CD4-positive, alpha-beta T cell (primary cell): ENCODE measurements around the gene RAB15. TPM values are rescaled to one million over a fixed set of nuclear protein-coding genes. Genes with fewer than 3 reads are reported as not detected.

Experiments
- ATAC-seq: fragments of 200-7000 bp; cut with Tn5 transposase; one replicate; pipeline ENCODE4 v1.10.0; 2022; ENCODE audit warnings: mild to moderate bottlenecking; ENCODE audit not compliant: poor library complexity
- CTCF ChIA-PET: fragments of 350-600 bp; sonication (Branson Sonifier 250); formaldehyde crosslinking; loops from one replicate; lab custom pipeline; 2021; ENCODE audit warnings: antibody characterized with exemption, inconsistent platforms; lab: Charles Lee
- POLR2A ChIA-PET: fragments of 350-600 bp; sonication (Branson Sonifier 250); formaldehyde crosslinking; loops from one replicate; lab custom pipeline; 2021; ENCODE audit warnings: antibody characterized with exemption, inconsistent platforms; lab: Charles Lee
- DNase-seq, 14 experiments: peaks; one replicate each; pipeline ENCODE4 v3.0.0-alpha.2; 2013 to 2020; ENCODE audit warnings: mixed read lengths in 2 of 14
- H3K27ac ChIP-seq, 2 donors: one replicate each; pipeline versions ENCODE4 v1.5.1 to v1.7.0; 2013; ENCODE audit warnings: low read length in 2 of 2, low read depth in 1 of 2, mild to moderate bottlenecking in 1 of 2
- H3K27me3 ChIP-seq, 2 experiments: 1 replicate in 1 of 2; 2 replicates in 1 of 2; pipeline versions ENCODE4 v1.6.1 to v1.7.0; 2013; ENCODE audit warnings: low read length in 2 of 2, control low read depth in 1 of 2, mild to moderate bottlenecking in 1 of 2, moderate library complexity in 1 of 2; ENCODE audit not compliant: insufficient read depth in 2 of 2, control insufficient read depth in 1 of 2
- H3K36me3 ChIP-seq: one replicate; pipeline ENCODE4 v1.6.1; 2013; ENCODE audit warnings: low read length, control low read depth; ENCODE audit not compliant: insufficient read depth
- H3K4me1 ChIP-seq: one replicate; pipeline ENCODE4 v1.6.1; 2013; ENCODE audit warnings: low read length, control low read depth; ENCODE audit not compliant: insufficient read depth
- H3K4me3 ChIP-seq: one replicate; pipeline ENCODE4 v1.5.1; 2013; ENCODE audit warnings: mild to moderate bottlenecking, low read length, moderate library complexity
- H3K9me3 ChIP-seq, 2 experiments: 1 replicate in 1 of 2; 2 replicates in 1 of 2; pipeline versions ENCODE4 v1.6.1 to v1.7.0; 2013; ENCODE audit warnings: low read length in 2 of 2, mild to moderate bottlenecking in 2 of 2, control low read depth in 1 of 2, moderate library complexity in 1 of 2; ENCODE audit not compliant: control insufficient read depth in 1 of 2, insufficient read depth in 1 of 2
- H3K27ac Mint-ChIP-seq: one replicate; pipeline ENCODE4 v1.8.0; 2020; ENCODE audit warnings: mixed read lengths
- H3K27me3 Mint-ChIP-seq: one replicate; pipeline ENCODE4 v1.8.0; 2021; ENCODE audit warnings: mixed read lengths
- H3K36me3 Mint-ChIP-seq: one replicate; pipeline ENCODE4 v1.8.0; 2021; ENCODE audit warnings: low read depth, mixed read lengths
- H3K4me1 Mint-ChIP-seq: one replicate; pipeline ENCODE4 v1.8.0; 2021; ENCODE audit warnings: low read depth, mixed read lengths
- H3K4me3 Mint-ChIP-seq: one replicate; pipeline ENCODE4 v1.8.0; 2020; ENCODE audit warnings: mild to moderate bottlenecking, mixed read lengths
- H3K9me3 Mint-ChIP-seq: one replicate; pipeline ENCODE4 v1.8.0; 2020; ENCODE audit warnings: mixed read lengths
- CTCF ChIP-seq: fragments of 200-600 bp; IDR thresholded peaks from one replicate; pipeline ENCODE4 v1.8.0; 2022; ENCODE audit warnings: antibody characterized with exemption, mild to moderate bottlenecking
- intact Hi-C, 2 experiments: fragments of 100-400 bp; cut with DNase I in 1 of 2; cut with micrococcal nuclease in 1 of 2; formaldehyde crosslinking; loops; one replicate each; pipeline versions ENCODE4 v1.15.1 to v1.9.0; 2023 to 2025; cut with DNase I, micrococcal nuclease
- total RNA-seq, 174 experiments: library from RNA in 2 of 174; stranded (reverse) in 2 of 174; gene quantifications; one replicate each; pipeline ENCODE4 v1.2.3 and lab custom pipeline; 2021 to 2026

Gene RAB15
- total RNA-seq, 2 experiments from 2014 or later = 2.6 to 3.8 TPM

DNA sequence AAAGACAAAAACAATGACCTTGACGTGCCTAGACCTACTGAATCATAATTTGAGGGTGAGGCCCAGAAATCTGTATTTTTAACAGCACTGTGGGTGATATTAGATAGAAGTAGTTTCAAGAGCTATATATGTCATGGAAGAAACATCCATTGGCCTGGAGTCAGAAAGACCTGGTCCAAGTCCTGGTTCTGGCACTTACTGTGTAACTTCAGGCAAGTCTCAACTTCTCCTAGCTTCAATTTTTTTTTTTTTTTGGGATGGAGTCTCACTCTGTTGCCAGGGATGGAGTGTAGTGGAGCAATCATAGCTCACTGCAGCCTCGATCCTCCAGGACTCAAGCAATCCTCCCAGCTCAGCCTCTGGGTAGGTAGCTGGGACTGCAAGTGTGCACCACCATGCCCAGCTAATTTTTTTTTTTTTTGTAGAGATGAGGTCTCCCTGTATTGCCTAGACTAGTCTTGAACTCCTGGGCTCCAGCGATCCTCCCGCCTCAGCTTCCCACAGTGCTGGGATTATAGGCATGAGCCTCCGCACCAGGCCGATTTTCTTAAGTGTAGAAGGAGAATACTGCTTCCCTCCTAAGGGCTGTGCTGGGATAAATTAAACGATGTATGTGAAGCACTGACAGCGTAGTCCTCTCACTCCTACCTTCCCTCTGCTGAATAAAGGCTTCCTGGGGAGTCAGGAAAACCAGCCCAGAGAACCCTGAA is 15.3 kb downstream of the RAB15 start:
- H3K27ac Mint-ChIP-seq = no peak overlapping the region
- H3K27me3 Mint-ChIP-seq = no peaks in the 10 kb centered on the region
- H3K36me3 Mint-ChIP-seq = peaks cover 8% of the 10 kb centered on the region
- ATAC-seq (no peak), DNase-seq (no peak)
- no peaks in the 10 kb centered on the region for H3K9me3 Mint-ChIP-seq
- CTCF ChIA-PET = interaction anchor here (0.6 to 1.0 kb wide), 2 partner anchors 30 to 269 kb away, joined by 3 to 4 read pairs; partner anchors contain the start of gene FNTB
- Histone ChIP-seq H3K36me3 (peaks cover 3% of the 10 kb centered on the region), H3K27me3 (no peaks in the 10 kb centered on the region), H3K4me1 (no peaks in the 10 kb centered on the region), H3K4me3 (no peak overlapping the region), H3K27ac (no peak overlapping the region), H3K9me3 (no peaks in the 10 kb centered on the region)
- no peak overlapping the region for H3K4me3 Mint-ChIP-seq
- peaks cover 11% of the 10 kb centered on the region for H3K4me1 Mint-ChIP-seq
- TF ChIP-seq CTCF = no peak
- POLR2A ChIA-PET = interaction anchor here (0.6 to 1.3 kb wide), 3 partner anchors 9 to 42 kb away, joined by 4 to 5 read pairs (median 4); partner anchors contain the start of gene CHURC1
- intact Hi-C loops = no loop called here

GRCh38 chr14:64955297-64955696 is 16.8 kb downstream of the RAB15 start:
- Histone ChIP-seq H3K4me3 (no peak overlapping the region), H3K9me3 (no peaks in the 10 kb centered on the region), H3K27me3 (no peaks in the 10 kb centered on the region), H3K27ac (no peak overlapping the region), H3K4me1 (no peaks in the 10 kb centered on the region), H3K36me3 (peaks cover 9% of the 10 kb centered on the region)
- Mint-ChIP-seq H3K4me1 (peaks cover 11% of the 10 kb centered on the region), H3K27ac (no peak overlapping the region), H3K27me3 (no peaks in the 10 kb centered on the region), H3K36me3 (peaks cover 11% of the 10 kb centered on the region), H3K4me3 (no peak overlapping the region), H3K9me3 (no peaks in the 10 kb centered on the region)
- intact Hi-C loops = no loop called here
- ChIA-PET POLR2A (no interaction called here), CTCF (no interaction called here)
- DNase-seq (no peak), ATAC-seq (no peak)
- TF ChIP-seq CTCF = no peak

DNA sequence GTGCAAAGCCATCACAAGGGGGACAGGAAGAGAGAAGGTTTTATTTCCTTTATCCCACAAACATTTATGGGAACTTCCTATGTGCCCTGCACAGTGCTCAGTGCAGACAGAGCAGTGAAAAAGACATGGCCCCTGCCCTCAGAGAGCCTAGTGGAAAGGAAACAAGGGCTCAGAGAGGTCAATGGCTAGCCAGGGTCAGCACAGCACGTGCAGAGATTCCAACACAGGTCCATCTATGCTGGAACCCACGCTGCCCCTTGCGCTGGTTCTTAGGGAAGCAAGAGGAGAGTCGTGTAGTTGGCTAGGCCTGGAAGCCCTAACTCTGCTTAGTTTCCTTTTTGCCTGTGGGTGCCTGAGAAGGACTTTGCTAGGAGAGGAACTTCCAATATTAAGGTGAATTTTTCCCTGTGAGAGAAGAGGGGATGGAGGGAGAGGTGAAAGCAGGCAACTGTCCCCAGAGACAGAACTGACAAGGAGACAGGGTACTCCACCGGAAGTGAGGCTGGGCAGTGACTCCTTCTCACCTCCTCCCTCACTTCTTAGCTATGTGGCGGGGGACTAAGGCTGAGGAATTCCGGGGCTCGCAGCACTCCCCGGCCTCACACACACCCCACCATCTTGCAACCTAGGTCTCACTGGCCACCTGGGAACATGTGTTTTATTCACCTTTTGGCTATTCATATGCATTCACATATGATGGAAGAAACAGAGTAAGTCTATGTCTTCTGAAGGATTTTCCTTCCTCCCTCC is 17.5 kb downstream of the RAB15 start:
- Histone ChIP-seq H3K36me3 (peaks cover 9% of the 10 kb centered on the region), H3K9me3 (no peaks in the 10 kb centered on the region), H3K4me3 (no peak overlapping the region), H3K27ac (no peak overlapping the region), H3K27me3 (no peaks in the 10 kb centered on the region), H3K4me1 (no peaks in the 10 kb centered on the region)
- no peaks in the 10 kb centered on the region for H3K9me3 Mint-ChIP-seq
- TF ChIP-seq CTCF = no peak
- peaks cover 16% of the 10 kb centered on the region for H3K36me3 Mint-ChIP-seq
- no peak for ATAC-seq
- H3K4me3 Mint-ChIP-seq = no peak overlapping the region
- no peak for DNase-seq
- H3K27ac Mint-ChIP-seq = no peak overlapping the region
- CTCF ChIA-PET = no interaction called here
- POLR2A ChIA-PET = no interaction called here
- intact Hi-C loops = no loop called here
- H3K27me3 Mint-ChIP-seq = no peaks in the 10 kb centered on the region
- H3K4me1 Mint-ChIP-seq = peaks cover 11% of the 10 kb centered on the region
